PFSK-1 (cell line): ENCODE data around the gene SCAMP2.

ENCODE experiments used
- FOXP2 ChIP-seq: optimal IDR thresholded peaks from 2 replicates; pipeline ENCODE3; 2011; ENCODE audit warnings: borderline replicate concordance, control low read depth, inconsistent platforms; ENCODE audit not compliant: insufficient read depth; ENCODE audit errors: extremely low read length, extremely low read depth
- POLR2AphosphoS5 ChIP-seq: IDR thresholded peaks from 2 replicates; pipeline ENCODE4 v1.6.1; 2012; ENCODE audit warnings: low read depth, mild to moderate bottlenecking, control low read depth, low read length, moderate library complexity
- REST ChIP-seq, 2 experiments: IDR thresholded peaks; 2 replicates each; pipeline versions ENCODE4 v1.6.1 to v1.8.0; 2011 to 2012; ENCODE audit warnings: low read depth in 2 of 2, low read length in 2 of 2, control low read depth in 1 of 2, inconsistent platforms in 1 of 2, mild to moderate bottlenecking in 1 of 2, moderate library complexity in 1 of 2; ENCODE audit not compliant: insufficient read depth in 1 of 2
- SIN3A ChIP-seq: IDR thresholded peaks from 2 replicates; pipeline ENCODE4 v1.6.1; 2012; ENCODE audit warnings: mild to moderate bottlenecking, low read length, moderate library complexity, borderline replicate concordance; ENCODE audit not compliant: insufficient read depth
- TAF1 ChIP-seq: IDR thresholded peaks from 2 replicates; pipeline ENCODE4 v1.6.1; 2012; ENCODE audit warnings: low read length, control low read depth, borderline replicate concordance; ENCODE audit not compliant: insufficient read depth

The SCAMP2 gene

GRCh38 chr15:74837482-74838136 is 35.6 kb downstream of the SCAMP2 start:
- TF ChIP-seq SIN3A, result no peak
- TF ChIP-seq REST (IDR thresholded peaks at IDR 0.05; ENCODE audit: insufficient read depth in 1 of 2, low read depth in 2 of 2, low read length in 2 of 2), result no peak
- TF ChIP-seq FOXP2, result no peak
- no peak for TF ChIP-seq TAF1
- TF ChIP-seq POLR2AphosphoS5, result no peak

GRCh38 chr15:74836846-74837245 is 36.3 kb downstream of the SCAMP2 start:
- no peak for TF ChIP-seq FOXP2
- no peak for TF ChIP-seq TAF1
- no peak for TF ChIP-seq REST (IDR thresholded peaks at IDR 0.05; ENCODE audit: insufficient read depth in 1 of 2, low read depth in 2 of 2, low read length in 2 of 2)
- TF ChIP-seq SIN3A, result no peak
- no peak for TF ChIP-seq POLR2AphosphoS5

- TF ChIP-seq REST (IDR thresholded peaks at IDR 0.05; ENCODE audit: insufficient read depth in 1 of 2, low read depth in 2 of 2, low read length in 2 of 2) (no peak), TAF1 (no peak), SIN3A (no peak), POLR2AphosphoS5 (no peak), FOXP2 (no peak)
These were observed 37.8 kb downstream of the SCAMP2 start for GRCh38 chr15:74835312-74835823.

GRCh38 chr15:74833376-74834107 is 39.6 kb downstream of the SCAMP2 start:
- TF ChIP-seq FOXP2, result no peak
- TF ChIP-seq POLR2AphosphoS5, result no peak
- TF ChIP-seq TAF1, result no peak
- TF ChIP-seq REST (IDR thresholded peaks at IDR 0.05; ENCODE audit: insufficient read depth in 1 of 2, low read depth in 2 of 2, low read length in 2 of 2), result no peak
- TF ChIP-seq SIN3A, result no peak
